ENCODE data around the gene DNHD1. TPM values are rescaled to one million over a fixed set of nuclear protein-coding genes. Genes with fewer than 3 reads are reported as not detected.
A peak's percentile ranks its signal among the peaks of the same experiment; 100 is the strongest.

The DNHD1 gene
- total RNA-seq, 1 donor from 2014 or later: 4.2 TPM

- ATAC-seq (ENCODE audit: poor library complexity) (no peak), DNase-seq (no peak)
- intact Hi-C loops (cut with DNase I): loop anchor here (10.0 kb wide), 1 partner anchor 140 kb away; the partner anchor contains the start of genes TAF10 and TPP1
Measured at GRCh38 chr11:6474806-6475500, 22.1 kb upstream of the DNHD1 start.

DNA sequence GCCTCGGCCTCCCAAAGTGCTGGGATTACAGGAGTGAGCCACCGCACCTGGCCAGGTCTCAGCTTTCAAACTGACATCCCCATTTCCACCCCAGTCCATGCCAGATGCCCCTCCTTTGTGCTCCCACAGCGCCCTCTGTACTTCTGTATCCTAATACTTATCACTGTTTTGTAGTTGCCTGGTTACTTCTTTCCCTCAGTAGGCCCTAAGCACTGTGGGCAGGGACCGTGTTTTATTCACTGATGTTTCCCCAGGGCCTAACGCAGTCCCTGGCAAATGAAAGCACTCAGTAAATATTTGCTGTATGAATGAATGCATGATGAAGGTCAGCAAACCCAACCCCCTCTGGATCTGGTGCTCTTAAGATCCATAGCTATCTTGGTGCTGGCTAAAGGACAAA is 21.1 kb upstream of the DNHD1 start:
- no peak for ATAC-seq (ENCODE audit: poor library complexity)
- intact Hi-C loops (cut with DNase I): loop anchor here (10.0 kb wide), 1 partner anchor 139 kb away; the partner anchor contains the start of genes TAF10 and TPP1
- no peak for DNase-seq

DNA sequence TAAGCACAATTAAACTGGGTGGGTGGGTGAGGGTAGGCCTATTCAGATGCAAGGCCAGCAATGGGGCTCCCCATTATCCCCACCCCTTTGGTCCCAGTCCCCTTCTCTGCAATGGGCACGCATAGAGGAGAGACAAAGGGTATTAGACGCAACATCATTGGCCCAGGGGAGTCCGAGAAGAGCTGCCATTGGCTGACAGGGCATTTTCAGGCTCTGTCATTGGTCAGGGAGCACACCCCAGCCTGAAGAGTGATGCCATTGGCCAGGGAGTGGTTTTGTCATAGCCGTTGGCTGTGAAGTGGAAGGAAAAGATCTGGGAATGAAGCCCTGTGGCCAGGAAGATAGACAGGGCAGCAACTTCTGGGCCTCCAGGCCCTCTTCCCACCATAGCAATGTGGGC is 20.5 kb upstream of the DNHD1 start:
- ATAC-seq (ENCODE audit: poor library complexity) (no peak), DNase-seq (no peak)
- intact Hi-C loops (cut with DNase I): loop anchor here (10.0 kb wide), 1 partner anchor 138 kb away; the partner anchor contains the start of genes TAF10 and TPP1

DNA sequence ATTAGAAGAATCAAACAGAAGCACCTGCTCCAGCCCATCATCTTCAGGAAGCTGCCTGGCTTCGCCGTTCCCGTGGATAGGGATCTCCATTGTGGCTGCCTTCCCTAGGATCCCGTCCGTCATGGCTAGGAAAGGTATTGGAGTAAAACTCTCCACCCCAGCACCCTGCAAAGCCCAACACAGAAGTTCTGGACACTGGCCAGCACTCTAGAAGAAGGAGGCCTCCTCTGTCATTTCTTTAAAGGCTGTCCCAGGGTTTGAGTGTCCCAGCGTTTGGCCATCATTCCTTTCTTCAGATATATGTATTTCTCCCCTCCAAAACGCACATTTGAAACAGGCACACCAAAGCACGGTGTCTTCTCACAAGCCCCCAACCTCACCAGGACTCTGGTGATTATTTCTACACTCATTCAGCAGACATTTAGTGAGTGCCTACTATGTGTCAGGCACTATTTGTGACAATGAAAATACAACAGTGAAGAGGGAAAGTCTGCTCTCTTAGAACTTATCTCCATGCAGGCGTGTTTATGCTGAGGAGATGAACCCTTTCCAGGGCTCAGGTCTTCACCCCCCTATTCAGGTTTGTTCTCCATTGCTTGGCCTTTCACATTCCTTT is 16.7 kb upstream of the DNHD1 start:
- ATAC-seq (ENCODE audit: poor library complexity): no peak
- DNase-seq: no peak
- intact Hi-C loops (cut with DNase I): no loop called here

DNA sequence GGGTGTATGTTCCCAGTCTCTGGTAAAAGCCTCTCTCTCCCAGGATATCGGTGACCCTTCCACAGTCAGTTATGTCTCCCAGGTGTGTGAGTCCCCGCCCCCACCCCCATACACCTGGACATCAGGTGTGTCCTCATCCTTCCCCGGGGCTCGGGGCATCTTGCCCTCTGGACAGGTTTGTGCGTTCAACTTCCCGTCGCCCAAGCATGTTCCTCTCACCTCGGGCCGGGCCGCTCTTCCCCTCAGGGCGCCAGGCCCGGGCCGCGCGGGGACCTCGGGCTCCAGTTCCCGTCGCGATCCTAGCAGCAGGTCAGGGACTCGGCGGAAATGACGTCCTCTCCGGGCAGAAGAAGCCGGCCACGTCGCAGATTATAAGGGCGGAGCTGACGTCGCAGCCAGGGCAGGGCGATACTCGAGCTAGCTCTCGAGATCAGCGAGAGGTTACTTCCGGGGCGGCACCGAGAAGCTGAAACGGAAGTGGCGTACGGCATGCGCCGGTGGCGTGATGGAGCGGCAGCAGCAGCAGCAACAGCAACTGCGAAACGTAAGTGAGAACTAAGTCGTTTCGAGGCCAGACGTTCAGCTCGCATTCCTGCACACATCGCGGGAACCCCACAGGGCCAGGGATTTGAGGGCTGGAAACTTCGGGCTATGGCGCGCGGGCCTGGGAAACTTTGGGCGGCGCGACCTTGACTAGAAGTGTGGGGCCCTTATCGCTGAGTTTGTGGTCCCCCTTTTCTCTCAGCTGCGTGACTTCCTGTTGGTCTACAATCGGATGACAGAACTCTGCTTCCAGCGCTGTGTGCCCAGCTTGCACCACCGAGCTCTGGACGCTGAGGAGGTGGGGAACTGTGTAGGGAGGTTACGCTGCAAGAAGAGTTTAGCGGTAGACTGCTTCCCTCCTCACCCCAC is 15.8 kb upstream of the DNHD1 start, which contains the start of the genes ARFIP2 and TIMM10B:
Gene ARFIP2, minus strand, starts transcription at position 320 of the 912 bp plus-strand sequence. CDS start 910 bp downstream, outside the sequence.
Gene TIMM10B, plus strand, starts transcription at position 490 of the 912 bp plus-strand sequence. Its CDS starts 16 bp downstream, at position 506.
- DNase-seq: peak; percentile 100
- intact Hi-C loops (cut with DNase I): no loop called here

DNA sequence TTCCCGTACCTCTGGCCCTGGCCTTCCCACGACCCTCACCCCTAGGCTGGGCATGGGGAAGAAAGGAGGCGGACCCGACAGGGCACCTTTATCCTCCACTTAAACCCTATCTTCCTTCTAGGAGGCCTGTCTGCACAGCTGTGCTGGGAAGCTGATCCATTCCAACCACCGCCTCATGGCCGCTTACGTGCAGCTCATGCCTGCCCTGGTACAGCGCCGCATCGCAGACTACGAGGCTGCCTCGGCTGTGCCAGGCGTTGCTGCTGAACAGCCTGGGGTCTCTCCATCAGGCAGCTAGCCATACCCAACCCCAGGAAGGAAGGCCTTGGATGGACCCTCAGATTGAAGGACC is 15.2 kb upstream of the DNHD1 start:
- intact Hi-C loops (cut with DNase I): no loop called here
- no peak for ATAC-seq (ENCODE audit: poor library complexity)
- no peak for DNase-seq

More for the DNA sequence above, 15.8 kb upstream of the DNHD1 start, which contains the start of the genes ARFIP2 and TIMM10B:
- peak; percentile 99 for ATAC-seq (ENCODE audit: poor library complexity)

- intact Hi-C loops (cut with DNase I): no loop called here
- no peak for DNase-seq
- ATAC-seq (ENCODE audit: poor library complexity): no peak
Measured at GRCh38 chr11:6482441-6482840, 14.6 kb upstream of the DNHD1 start.

GRCh38 chr11:6483015-6483414 is 14.1 kb upstream of the DNHD1 start:
- intact Hi-C loops (cut with DNase I): no loop called here
- ATAC-seq (ENCODE audit: poor library complexity) (no peak), DNase-seq (no peak)

DNA sequence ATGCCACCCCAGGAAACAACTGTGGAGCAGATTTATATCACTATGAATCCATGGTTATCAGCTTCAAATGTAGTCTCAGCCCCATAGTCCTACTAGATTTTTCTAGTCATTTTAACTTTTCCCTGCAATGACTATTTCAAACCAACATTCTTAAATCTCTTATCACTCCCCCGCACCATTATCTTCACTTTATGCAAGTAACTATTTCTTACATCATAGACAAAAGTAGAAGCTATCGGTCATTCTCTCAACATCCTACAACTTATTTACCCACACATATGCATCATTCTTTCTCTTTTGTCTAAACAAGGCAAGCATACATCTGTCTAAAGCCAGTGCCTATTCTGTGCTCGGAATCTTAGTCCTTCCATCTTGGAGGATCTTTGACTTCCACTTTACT is 11.4 kb upstream of the DNHD1 start:
- no peak for ATAC-seq (ENCODE audit: poor library complexity)
- DNase-seq: no peak
- intact Hi-C loops (cut with DNase I): no loop called here

- no peak for DNase-seq
- intact Hi-C loops (cut with DNase I): no loop called here
- no peak for ATAC-seq (ENCODE audit: poor library complexity)
Measured at GRCh38 chr11:6486256-6486655, 10.8 kb upstream of the DNHD1 start.

DNA sequence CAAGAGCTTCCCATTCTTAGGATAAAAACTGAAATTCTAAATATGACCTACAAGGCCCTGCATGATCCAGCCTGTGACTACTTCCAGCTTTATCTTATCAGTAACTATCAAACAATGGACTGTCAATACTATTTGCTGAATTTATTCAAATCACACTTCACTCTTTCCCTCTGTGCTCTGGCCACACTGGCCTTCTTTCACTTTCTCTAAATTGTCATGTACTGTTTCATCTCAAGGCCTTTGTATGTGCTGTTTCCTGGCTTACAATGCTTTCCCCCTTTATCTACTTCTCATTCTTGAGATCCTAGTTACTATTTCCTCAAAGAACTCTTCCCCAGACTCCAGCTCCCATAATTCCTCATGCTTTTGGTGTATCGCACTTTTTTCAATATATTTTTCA is 10.1 kb upstream of the DNHD1 start:
- DNase-seq: no peak
- intact Hi-C loops (cut with DNase I): no loop called here
- ATAC-seq (ENCODE audit: poor library complexity): no peak

DNA sequence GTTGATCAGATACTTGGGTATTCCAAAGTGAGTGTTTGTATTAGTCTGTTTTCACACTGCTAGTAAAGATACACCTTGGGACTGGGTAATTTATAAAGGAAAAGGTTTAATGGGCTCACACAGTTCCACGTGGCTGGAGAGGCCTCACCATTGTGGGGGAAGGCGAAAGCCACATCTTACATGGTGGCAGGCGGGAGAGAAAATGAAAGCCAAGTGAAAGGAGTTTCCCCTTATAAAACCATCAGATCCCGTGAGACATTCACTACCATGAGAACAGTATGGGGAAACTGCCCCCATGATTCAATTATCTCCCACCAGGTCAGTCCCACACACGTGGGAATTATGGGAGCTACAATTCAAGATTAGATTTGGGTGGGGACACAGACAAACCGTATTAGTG is 8.7 kb upstream of the DNHD1 start:
- intact Hi-C loops (cut with DNase I): no loop called here
- no peak for ATAC-seq (ENCODE audit: poor library complexity)
- DNase-seq: no peak

GRCh38 chr11:6488821-6489220 is 8.3 kb upstream of the DNHD1 start:
- no peak for ATAC-seq (ENCODE audit: poor library complexity)
- intact Hi-C loops (cut with DNase I): no loop called here
- no peak for DNase-seq

GRCh38 chr11:6489306-6489705 is 7.8 kb upstream of the DNHD1 start:
- no peak for DNase-seq

GRCh38 chr11:6498121-6498520 is 1.0 kb downstream of the DNHD1 start:
- ATAC-seq (ENCODE audit: poor library complexity) (peak; percentile 59), DNase-seq (no peak)
- intact Hi-C loops (cut with DNase I): no loop called here

More at GRCh38 chr11:6489306-6489705, 7.8 kb upstream of the DNHD1 start:
- intact Hi-C loops (cut with DNase I): no loop called here
- no peak for ATAC-seq (ENCODE audit: poor library complexity)

- DNase-seq: no peak
Measured at GRCh38 chr11:6498544-6498943, 1.5 kb downstream of the DNHD1 start.

GRCh38 chr11:6502382-6502781 is 5.3 kb downstream of the DNHD1 start:
- ATAC-seq (ENCODE audit: poor library complexity): no peak
- intact Hi-C loops (cut with DNase I): no loop called here
- DNase-seq: no peak

More at GRCh38 chr11:6498544-6498943, 1.5 kb downstream of the DNHD1 start:
- no peak for ATAC-seq (ENCODE audit: poor library complexity)
- intact Hi-C loops (cut with DNase I): no loop called here

DNA sequence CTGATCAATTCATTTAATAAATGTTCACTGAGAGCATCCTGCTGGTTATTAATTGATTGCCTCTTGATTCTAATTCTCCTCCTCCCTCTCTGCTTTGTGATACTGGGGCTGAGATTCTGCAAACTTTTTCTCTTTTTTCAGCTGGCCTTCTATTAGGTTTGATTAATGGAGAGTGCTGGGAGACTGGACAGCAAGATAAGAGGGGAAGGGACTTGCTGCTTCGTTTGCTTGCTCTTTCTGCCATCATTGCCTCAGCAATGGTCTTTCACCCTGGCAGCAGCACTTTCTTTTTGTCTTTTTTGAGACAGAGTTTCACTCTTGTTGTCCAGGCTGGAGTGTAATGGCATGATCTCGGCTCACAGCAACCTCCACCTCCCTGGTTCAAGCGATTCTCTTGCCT is 7.1 kb downstream of the DNHD1 start:
- intact Hi-C loops (cut with DNase I): no loop called here

More for the DNA sequence above, 7.1 kb downstream of the DNHD1 start:
- DNase-seq: no peak
- ATAC-seq (ENCODE audit: poor library complexity): no peak

Data from Right ventricle myocardium superior (tissue), 1 donor.